ENCODE measurements around the gene GVQW3. TPM values are rescaled to one million over a fixed set of nuclear protein-coding genes. Genes with fewer than 3 reads are reported as not detected.

Gene GVQW3
- total RNA-seq, 1 experiment from 2014 or later = 1.2 TPM

DNA sequence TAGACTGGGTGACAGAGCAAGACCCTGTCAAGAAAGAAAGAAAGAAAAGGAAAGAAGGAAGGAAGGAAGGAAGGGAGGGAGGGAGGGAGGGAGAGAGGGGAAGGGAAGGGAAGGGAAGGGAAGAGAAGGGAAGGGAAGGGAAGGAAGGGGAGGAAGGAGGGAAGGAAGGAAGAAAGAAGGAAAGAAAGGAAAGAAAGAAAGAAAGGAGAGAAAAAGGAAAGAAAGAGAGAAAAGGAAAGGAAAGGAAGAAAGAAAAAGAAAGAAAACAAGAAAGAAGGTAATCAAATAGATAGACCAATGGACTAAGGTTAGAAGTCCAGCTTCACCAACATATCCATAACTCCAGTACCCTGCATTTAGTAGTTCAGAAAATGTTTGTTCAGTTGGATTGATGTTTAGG is 45.5 kb downstream of the GVQW3 start:
- Histone ChIP-seq H3K9ac (ENCODE audit: low read length) (no peak overlapping the region), H3K4me1 (ENCODE audit: insufficient read depth, low read length) (no peaks in the 10 kb centered on the region), H2AFZ (ENCODE audit: low read length) (no peak overlapping the region), H4K20me1 (ENCODE audit: low read length) (no peaks in the 10 kb centered on the region), H3F3A (ENCODE audit: low read length, unreplicated experiment) (no peaks in the 10 kb centered on the region), H3K27ac (ENCODE audit: low read length) (no peak overlapping the region), H3K9me3 (ENCODE audit: low read length) (no peaks in the 10 kb centered on the region), H3K36me3 (ENCODE audit: low read depth, low read length) (no peaks in the 10 kb centered on the region), H3K4me3 (ENCODE audit: low read length) (no peak overlapping the region), H3K9me2 (replicated peaks; ENCODE audit: low read length) (no peaks in the 10 kb centered on the region), H3K4me2 (ENCODE audit: low read length) (no peak overlapping the region), H3K27me3 (ENCODE audit: low read length) (no peaks in the 10 kb centered on the region), H3K79me2 (ENCODE audit: low read length) (no peaks in the 10 kb centered on the region)
- intact Hi-C loops (cut with micrococcal nuclease) = no loop called here
- no peak for DNase-seq
- POLR2A ChIA-PET (ENCODE audit: unreplicated experiment) = no interaction called here
- TF ChIP-seq EZH2phosphoT487 (IDR thresholded peaks at IDR 0.05; ENCODE audit: borderline replicate concordance, low read length) (no peak), EZH2 (IDR thresholded peaks at IDR 0.05; ENCODE audit: low read length, unreplicated experiment) (no peak)
- TF ChIP-seq, protein P1, sequence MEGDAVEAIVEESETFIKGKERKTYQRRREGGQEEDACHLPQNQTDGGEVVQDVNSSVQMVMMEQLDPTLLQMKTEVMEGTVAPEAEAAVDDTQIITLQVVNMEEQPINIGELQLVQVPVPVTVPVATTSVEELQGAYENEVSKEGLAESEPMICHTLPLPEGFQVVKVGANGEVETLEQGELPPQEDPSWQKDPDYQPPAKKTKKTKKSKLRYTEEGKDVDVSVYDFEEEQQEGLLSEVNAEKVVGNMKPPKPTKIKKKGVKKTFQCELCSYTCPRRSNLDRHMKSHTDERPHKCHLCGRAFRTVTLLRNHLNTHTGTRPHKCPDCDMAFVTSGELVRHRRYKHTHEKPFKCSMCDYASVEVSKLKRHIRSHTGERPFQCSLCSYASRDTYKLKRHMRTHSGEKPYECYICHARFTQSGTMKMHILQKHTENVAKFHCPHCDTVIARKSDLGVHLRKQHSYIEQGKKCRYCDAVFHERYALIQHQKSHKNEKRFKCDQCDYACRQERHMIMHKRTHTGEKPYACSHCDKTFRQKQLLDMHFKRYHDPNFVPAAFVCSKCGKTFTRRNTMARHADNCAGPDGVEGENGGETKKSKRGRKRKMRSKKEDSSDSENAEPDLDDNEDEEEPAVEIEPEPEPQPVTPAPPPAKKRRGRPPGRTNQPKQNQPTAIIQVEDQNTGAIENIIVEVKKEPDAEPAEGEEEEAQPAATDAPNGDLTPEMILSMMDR (conservative IDR thresholded peaks at IDR 0.05; ENCODE audit: low read depth, low read length) = no peak
- no peak for ATAC-seq
- CTCF ChIA-PET = no interaction called here
- BruUV-seq (replicated peaks) = no TSS peak

DNA sequence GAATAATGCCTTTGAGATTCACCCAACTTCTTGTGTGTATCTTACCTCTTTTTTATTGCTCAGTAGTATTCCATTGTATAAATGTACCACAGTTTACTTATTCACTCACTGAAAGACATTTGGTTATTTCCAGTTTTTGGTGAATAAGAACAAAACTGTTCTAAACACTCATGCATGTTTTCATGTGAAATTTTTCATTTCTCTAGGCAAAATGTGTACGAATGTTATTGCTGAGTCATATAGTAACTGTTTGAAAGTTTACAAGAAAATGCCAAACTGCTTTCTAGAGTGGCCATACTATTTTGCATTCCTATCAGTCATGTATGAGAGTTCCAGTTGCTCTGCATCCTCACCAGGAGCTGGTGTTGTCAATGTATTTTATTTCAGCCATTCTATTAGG is 54.9 kb downstream of the GVQW3 start:
- no peak for DNase-seq
- Histone ChIP-seq H3F3A (ENCODE audit: low read length, unreplicated experiment) (no peaks in the 10 kb centered on the region), H3K4me3 (ENCODE audit: low read length) (no peak overlapping the region), H4K20me1 (ENCODE audit: low read length) (no peaks in the 10 kb centered on the region), H2AFZ (ENCODE audit: low read length) (no peak overlapping the region), H3K27me3 (ENCODE audit: low read length) (no peaks in the 10 kb centered on the region), H3K9me3 (ENCODE audit: low read length) (no peaks in the 10 kb centered on the region), H3K9ac (ENCODE audit: low read length) (no peak overlapping the region), H3K79me2 (ENCODE audit: low read length) (no peaks in the 10 kb centered on the region), H3K9me2 (replicated peaks; ENCODE audit: low read length) (no peaks in the 10 kb centered on the region), H3K27ac (ENCODE audit: low read length) (no peak overlapping the region), H3K4me1 (ENCODE audit: insufficient read depth, low read length) (no peaks in the 10 kb centered on the region), H3K36me3 (ENCODE audit: low read depth, low read length) (no peaks in the 10 kb centered on the region), H3K4me2 (ENCODE audit: low read length) (no peak overlapping the region)
- TF ChIP-seq, protein P1 (conservative IDR thresholded peaks at IDR 0.05; ENCODE audit: low read depth, low read length) = no peak
- TF ChIP-seq EZH2phosphoT487 (IDR thresholded peaks at IDR 0.05; ENCODE audit: borderline replicate concordance, low read length) (no peak), EZH2 (IDR thresholded peaks at IDR 0.05; ENCODE audit: low read length, unreplicated experiment) (no peak)
- CTCF ChIA-PET = no interaction called here
- POLR2A ChIA-PET (ENCODE audit: unreplicated experiment) = no interaction called here
- BruUV-seq (replicated peaks) = no TSS peak
- intact Hi-C loops (cut with micrococcal nuclease) = no loop called here
- ATAC-seq = no peak

DNA sequence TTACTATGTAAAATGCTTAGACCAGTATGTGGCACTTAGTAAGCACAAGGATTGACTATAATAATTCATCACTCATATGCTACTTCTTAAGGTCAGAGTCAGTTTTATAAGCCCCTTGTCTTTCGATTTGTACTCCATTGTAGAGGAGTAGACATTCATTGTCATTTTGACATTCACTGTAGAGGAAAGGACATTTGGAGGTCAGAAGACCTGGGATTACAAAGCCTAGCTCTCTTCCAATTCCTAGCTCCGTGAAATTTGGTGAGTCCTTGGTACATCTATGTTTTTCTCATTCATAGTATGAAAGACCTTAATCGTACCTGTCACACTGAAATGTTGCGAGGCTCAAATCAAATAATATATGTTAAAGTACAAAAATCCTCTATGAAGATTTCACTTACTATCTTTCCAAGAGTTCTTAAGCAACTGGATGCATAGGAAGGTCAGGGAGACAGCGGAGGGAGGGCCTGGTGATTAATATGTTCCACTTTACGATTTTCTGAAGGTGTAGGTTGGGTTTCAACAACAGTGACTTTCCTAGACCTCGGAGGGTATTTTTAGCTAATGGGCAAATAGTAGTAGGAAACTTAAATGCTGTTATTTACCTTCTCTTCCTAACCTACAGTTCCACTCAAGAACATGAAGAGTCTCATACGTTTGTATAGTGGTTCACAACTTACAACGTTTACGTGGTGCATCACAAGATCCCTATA is 62.3 kb downstream of the GVQW3 start:
- peak overlapping the region; percentile 81 for H3K4me3 ChIP-seq (ENCODE audit: low read length)
- 0 out of 2 replicates have a peak overlapping the region, but pooled peaks have one; percentile 90 for H2AFZ ChIP-seq (ENCODE audit: low read length)
- BruUV-seq (replicated peaks) = no TSS peak
- peak overlapping the region; percentile 88 for H3K4me2 ChIP-seq (ENCODE audit: low read length)
- POLR2A ChIA-PET (ENCODE audit: unreplicated experiment) = no interaction called here
- H3K4me1 ChIP-seq (ENCODE audit: insufficient read depth, low read length) = peaks cover 13% of the 10 kb centered on the region
- intact Hi-C loops (cut with micrococcal nuclease) = loop anchor here (10.0 kb wide), 1 partner anchor 629 kb away; the partner anchor contains the start of gene UVRAG
- peak overlapping the region; percentile 94 for H3K9ac ChIP-seq (ENCODE audit: low read length)
- peaks cover 13% of the 10 kb centered on the region; the same call in 1 of the 2 replicates for H3K36me3 ChIP-seq (ENCODE audit: low read depth, low read length)
- TF ChIP-seq, protein P1 (conservative IDR thresholded peaks at IDR 0.05; ENCODE audit: low read depth, low read length) = no peak
- TF ChIP-seq EZH2 (IDR thresholded peaks at IDR 0.05; ENCODE audit: low read length, unreplicated experiment) = no peak
- TF ChIP-seq EZH2phosphoT487 (IDR thresholded peaks at IDR 0.05; ENCODE audit: borderline replicate concordance, low read length) = no peak
- peak overlapping the region; percentile 66; the same call in 1 of the 2 replicates for H3K27ac ChIP-seq (ENCODE audit: low read length)
- no peaks in the 10 kb centered on the region; the same call in 1 of the 2 replicates for H4K20me1 ChIP-seq (ENCODE audit: low read length)
- ATAC-seq (no peak), DNase-seq (peak; percentile 29)
- H3F3A ChIP-seq (ENCODE audit: low read length, unreplicated experiment) = no peaks in the 10 kb centered on the region
- CTCF ChIA-PET = no interaction called here
- no peaks in the 10 kb centered on the region for H3K27me3 ChIP-seq (ENCODE audit: low read length)
- H3K9me3 ChIP-seq (ENCODE audit: low read length) = no peaks in the 10 kb centered on the region
- H3K79me2 ChIP-seq (ENCODE audit: low read length) = peaks cover 59% of the 10 kb centered on the region
- H3K9me2 ChIP-seq (replicated peaks; ENCODE audit: low read length) = no peaks in the 10 kb centered on the region
